GM12878 (cell line): ENCODE data around the gene FILIP1L.
"Not testable (repeated sequence)": the region's sequence is repeated elsewhere in the genome, so short reads cannot be mapped to it uniquely, and the experiment has no call there.

Experiments used
- CHD2 ChIP-seq: IDR thresholded peaks from 2 replicates; pipeline ENCODE4 v1.6.1; 2011; ENCODE audit warnings: low read depth, low read length, improper control_type of control experiment, borderline replicate concordance
- CTCF ChIP-seq, 3 experiments: IDR thresholded peaks in 2 of 3; conservative IDR thresholded peaks in 1 of 3; 2 replicates each; pipeline ENCODE4 v1.5.1; 2011; ENCODE audit warnings: low read depth in 3 of 3, low read length in 3 of 3, mild to moderate bottlenecking in 3 of 3, control low read depth in 2 of 3, moderate library complexity in 2 of 3, inconsistent platforms in 1 of 3, mixed read lengths in 1 of 3; ENCODE audit not compliant: control insufficient read depth in 2 of 3, insufficient read depth in 1 of 3; ENCODE audit errors: extremely low read depth in 1 of 3
- EZH2 ChIP-seq: IDR thresholded peaks from 2 replicates; pipeline ENCODE4 v1.6.1; 2012; ENCODE audit warnings: low read depth, mild to moderate bottlenecking, control low read depth, inconsistent platforms, low read length, borderline replicate concordance; ENCODE audit not compliant: control insufficient read depth
- HDAC2 ChIP-seq: fragments of 200-600 bp; sonication (generic); IDR thresholded peaks from 2 replicates; pipeline ENCODE4 v1.6.1; 2017
- KAT2A ChIP-seq: conservative IDR thresholded peaks from 2 replicates; pipeline ENCODE4 v1.6.1; 2011; ENCODE audit warnings: low read depth, low read length; ENCODE audit not compliant: control insufficient read depth
- NFYB ChIP-seq: IDR thresholded peaks from 2 replicates; pipeline ENCODE4 v1.6.1; 2011; ENCODE audit warnings: low read depth, mild to moderate bottlenecking, low read length, improper control_type of control experiment, moderate library complexity; ENCODE audit not compliant: insufficient read depth
- NRF1 ChIP-seq: conservative IDR thresholded peaks from 2 replicates; pipeline ENCODE4 v1.6.1; 2011; ENCODE audit warnings: mild to moderate bottlenecking, low read depth, low read length, improper control_type of control experiment
- POLR2A ChIP-seq: IDR thresholded peaks from 2 replicates; pipeline ENCODE4 v1.6.1; 2011; ENCODE audit warnings: low read depth, mild to moderate bottlenecking, low read length
- POLR2AphosphoS5 ChIP-seq: IDR thresholded peaks from 2 replicates; pipeline ENCODE4 v1.6.1; 2011; ENCODE audit warnings: mild to moderate bottlenecking, low read length, inconsistent platforms
- RAD21 ChIP-seq: IDR thresholded peaks from 2 replicates; pipeline ENCODE4 v1.6.1; 2011; ENCODE audit warnings: mild to moderate bottlenecking, low read depth, low read length, moderate library complexity; ENCODE audit not compliant: insufficient read depth
- SIX5 ChIP-seq: IDR thresholded peaks from 2 replicates; pipeline ENCODE4 v1.6.1; 2011; ENCODE audit warnings: mild to moderate bottlenecking, low read depth, low read length, moderate library complexity; ENCODE audit not compliant: severe bottlenecking
- TAF1 ChIP-seq: IDR thresholded peaks from 2 replicates; pipeline ENCODE4 v1.6.1; 2011; ENCODE audit warnings: mild to moderate bottlenecking, low read depth, low read length, borderline replicate concordance
- TARDBP ChIP-seq: IDR thresholded peaks from 2 replicates; pipeline ENCODE4 v1.6.1; 2016; ENCODE audit warnings: borderline replicate concordance
- TF ChIP-seq, protein P1 (sequence below): IDR thresholded peaks from 2 replicates; pipeline ENCODE4 v1.6.1; 2012; ENCODE audit warnings: mild to moderate bottlenecking, low read depth, low read length

GRCh38 chr3:100051513-100051912 lies 62.8 kb downstream of the FILIP1L start:
- TF ChIP-seq, protein P1, sequence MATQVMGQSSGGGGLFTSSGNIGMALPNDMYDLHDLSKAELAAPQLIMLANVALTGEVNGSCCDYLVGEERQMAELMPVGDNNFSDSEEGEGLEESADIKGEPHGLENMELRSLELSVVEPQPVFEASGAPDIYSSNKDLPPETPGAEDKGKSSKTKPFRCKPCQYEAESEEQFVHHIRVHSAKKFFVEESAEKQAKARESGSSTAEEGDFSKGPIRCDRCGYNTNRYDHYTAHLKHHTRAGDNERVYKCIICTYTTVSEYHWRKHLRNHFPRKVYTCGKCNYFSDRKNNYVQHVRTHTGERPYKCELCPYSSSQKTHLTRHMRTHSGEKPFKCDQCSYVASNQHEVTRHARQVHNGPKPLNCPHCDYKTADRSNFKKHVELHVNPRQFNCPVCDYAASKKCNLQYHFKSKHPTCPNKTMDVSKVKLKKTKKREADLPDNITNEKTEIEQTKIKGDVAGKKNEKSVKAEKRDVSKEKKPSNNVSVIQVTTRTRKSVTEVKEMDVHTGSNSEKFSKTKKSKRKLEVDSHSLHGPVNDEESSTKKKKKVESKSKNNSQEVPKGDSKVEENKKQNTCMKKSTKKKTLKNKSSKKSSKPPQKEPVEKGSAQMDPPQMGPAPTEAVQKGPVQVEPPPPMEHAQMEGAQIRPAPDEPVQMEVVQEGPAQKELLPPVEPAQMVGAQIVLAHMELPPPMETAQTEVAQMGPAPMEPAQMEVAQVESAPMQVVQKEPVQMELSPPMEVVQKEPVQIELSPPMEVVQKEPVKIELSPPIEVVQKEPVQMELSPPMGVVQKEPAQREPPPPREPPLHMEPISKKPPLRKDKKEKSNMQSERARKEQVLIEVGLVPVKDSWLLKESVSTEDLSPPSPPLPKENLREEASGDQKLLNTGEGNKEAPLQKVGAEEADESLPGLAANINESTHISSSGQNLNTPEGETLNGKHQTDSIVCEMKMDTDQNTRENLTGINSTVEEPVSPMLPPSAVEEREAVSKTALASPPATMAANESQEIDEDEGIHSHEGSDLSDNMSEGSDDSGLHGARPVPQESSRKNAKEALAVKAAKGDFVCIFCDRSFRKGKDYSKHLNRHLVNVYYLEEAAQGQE: not testable (repeated sequence)
- TF ChIP-seq SIX5; CTCF (IDR thresholded peaks at IDR 0.05 in 2 of 3, conservative IDR thresholded peaks at IDR 0.05 in 1 of 3; ENCODE audit: control insufficient read depth in 2 of 3, extremely low read depth in 1 of 3, insufficient read depth in 1 of 3, low read depth in 3 of 3, low read length in 3 of 3); POLR2A; NRF1; TAF1; KAT2A; EZH2; CHD2; HDAC2; TARDBP; POLR2AphosphoS5; NFYB; RAD21: not testable (repeated sequence)
